ENCODE results near the gene COL15A1.

COL15A1 gene

GRCh38 chr9:98896632-98897031, 47.1 kb upstream of the COL15A1 start:
- H3K27me3 ChIP-seq (ENCODE audit: insufficient read depth, low read length, poor library complexity, severe bottlenecking) = peaks cover 7% of the 10 kb centered on the region
- TF ChIP-seq EZH2phosphoT487 (IDR thresholded peaks at IDR 0.05; ENCODE audit: borderline replicate concordance) = no peak
- no peak for TF ChIP-seq CTCF (conservative IDR thresholded peaks at IDR 0.05; ENCODE audit: low read length)

GRCh38 chr9:98897745-98898144, 46.0 kb upstream of the COL15A1 start:
- Histone ChIP-seq H3K36me3 (ENCODE audit: insufficient read depth, low read length) (no peaks in the 10 kb centered on the region), H3K9me2 (replicated peaks; ENCODE audit: low read depth, low read length) (no peaks in the 10 kb centered on the region), H3K4me1 (ENCODE audit: insufficient read depth, low read length, poor library complexity, severe bottlenecking) (peaks cover 4% of the 10 kb centered on the region), H3K27me3 (ENCODE audit: insufficient read depth, low read length, poor library complexity, severe bottlenecking) (peaks cover 7% of the 10 kb centered on the region), H4K20me1 (ENCODE audit: insufficient read depth, low read length, poor library complexity, severe bottlenecking) (no peaks in the 10 kb centered on the region), H3K9me3 (ENCODE audit: insufficient read depth, low read depth, low read length) (no peaks in the 10 kb centered on the region), H3K79me2 (ENCODE audit: insufficient read depth, low read length) (no peaks in the 10 kb centered on the region), H3K4me3 (ENCODE audit: low read length, poor library complexity, severe bottlenecking) (no peak overlapping the region), H3K4me2 (ENCODE audit: low read depth, low read length, poor library complexity, severe bottlenecking) (no peak overlapping the region), H2AFZ (ENCODE audit: low read length) (no peak overlapping the region), H3F3A (ENCODE audit: low read depth) (no peaks in the 10 kb centered on the region), H3K9ac (ENCODE audit: low read depth, low read length, poor library complexity, severe bottlenecking) (no peak overlapping the region)
- TF ChIP-seq EZH2phosphoT487 (IDR thresholded peaks at IDR 0.05; ENCODE audit: borderline replicate concordance) = no peak
- TF ChIP-seq CTCF (conservative IDR thresholded peaks at IDR 0.05; ENCODE audit: low read length) = no peak

More at GRCh38 chr9:98896632-98897031, 47.1 kb upstream of the COL15A1 start:
- no peak overlapping the region for H3K4me3 ChIP-seq (ENCODE audit: low read length, poor library complexity, severe bottlenecking)
- no peaks in the 10 kb centered on the region for H3K79me2 ChIP-seq (ENCODE audit: insufficient read depth, low read length)
- H3K9me2 ChIP-seq (replicated peaks; ENCODE audit: low read depth, low read length) = no peaks in the 10 kb centered on the region
- H3K9ac ChIP-seq (ENCODE audit: low read depth, low read length, poor library complexity, severe bottlenecking) = no peak overlapping the region
- no peaks in the 10 kb centered on the region for H3F3A ChIP-seq (ENCODE audit: low read depth)
- H2AFZ ChIP-seq (ENCODE audit: low read length) = no peak overlapping the region
- H3K9me3 ChIP-seq (ENCODE audit: insufficient read depth, low read depth, low read length) = no peaks in the 10 kb centered on the region
- no peak overlapping the region for H3K4me2 ChIP-seq (ENCODE audit: low read depth, low read length, poor library complexity, severe bottlenecking)
- H3K4me1 ChIP-seq (ENCODE audit: insufficient read depth, low read length, poor library complexity, severe bottlenecking) = peaks cover 4% of the 10 kb centered on the region
- no peaks in the 10 kb centered on the region for H4K20me1 ChIP-seq (ENCODE audit: insufficient read depth, low read length, poor library complexity, severe bottlenecking)
- H3K36me3 ChIP-seq (ENCODE audit: insufficient read depth, low read length) = no peaks in the 10 kb centered on the region

GRCh38 chr9:98899408-98900056, 44.2 kb upstream of the COL15A1 start:
- peaks cover 4% of the 10 kb centered on the region for H3K4me1 ChIP-seq (ENCODE audit: insufficient read depth, low read length, poor library complexity, severe bottlenecking)
- H3K9me2 ChIP-seq (replicated peaks; ENCODE audit: low read depth, low read length) = no peaks in the 10 kb centered on the region
- H3K36me3 ChIP-seq (ENCODE audit: insufficient read depth, low read length) = no peaks in the 10 kb centered on the region
- no peaks in the 10 kb centered on the region for H3K79me2 ChIP-seq (ENCODE audit: insufficient read depth, low read length)
- TF ChIP-seq EZH2phosphoT487 (IDR thresholded peaks at IDR 0.05; ENCODE audit: borderline replicate concordance) (no peak), CTCF (conservative IDR thresholded peaks at IDR 0.05; ENCODE audit: low read length) (no peak)
- H3K4me2 ChIP-seq (ENCODE audit: low read depth, low read length, poor library complexity, severe bottlenecking) = no peak overlapping the region
- no peaks in the 10 kb centered on the region for H3K9me3 ChIP-seq (ENCODE audit: insufficient read depth, low read depth, low read length)
- H4K20me1 ChIP-seq (ENCODE audit: insufficient read depth, low read length, poor library complexity, severe bottlenecking) = no peaks in the 10 kb centered on the region
- no peaks in the 10 kb centered on the region for H3F3A ChIP-seq (ENCODE audit: low read depth)
- no peak overlapping the region for H2AFZ ChIP-seq (ENCODE audit: low read length)
- no peak overlapping the region for H3K9ac ChIP-seq (ENCODE audit: low read depth, low read length, poor library complexity, severe bottlenecking)
- H3K4me3 ChIP-seq (ENCODE audit: low read length, poor library complexity, severe bottlenecking) = no peak overlapping the region
- H3K27me3 ChIP-seq (ENCODE audit: insufficient read depth, low read length, poor library complexity, severe bottlenecking) = peaks cover 7% of the 10 kb centered on the region
